NCI-H2196 treated with DMSO at 0.1 percent for 48 hours (cell line): ENCODE measurements around the gene BRI3BP.
"Not testable (repeated sequence)": the region's sequence is repeated elsewhere in the genome, so short reads cannot be mapped to it uniquely, and the experiment has no call there.

ENCODE experiments used
- DNase-seq: peaks from one replicate; lab custom pipeline; 2025; ENCODE audit not compliant: unreplicated experiment; lab: John Stamatoyannopoulos, UW

BRI3BP gene

GRCh38 chr12:125065021-125065918 is 71.8 kb downstream of the BRI3BP start, which contains the start of gene AACS:
AACS (plus strand) TSS chr12:125065435; CDS start chr12:125065585, 150 bp downstream.
- peak; percentile 64 for DNase-seq

DNA sequence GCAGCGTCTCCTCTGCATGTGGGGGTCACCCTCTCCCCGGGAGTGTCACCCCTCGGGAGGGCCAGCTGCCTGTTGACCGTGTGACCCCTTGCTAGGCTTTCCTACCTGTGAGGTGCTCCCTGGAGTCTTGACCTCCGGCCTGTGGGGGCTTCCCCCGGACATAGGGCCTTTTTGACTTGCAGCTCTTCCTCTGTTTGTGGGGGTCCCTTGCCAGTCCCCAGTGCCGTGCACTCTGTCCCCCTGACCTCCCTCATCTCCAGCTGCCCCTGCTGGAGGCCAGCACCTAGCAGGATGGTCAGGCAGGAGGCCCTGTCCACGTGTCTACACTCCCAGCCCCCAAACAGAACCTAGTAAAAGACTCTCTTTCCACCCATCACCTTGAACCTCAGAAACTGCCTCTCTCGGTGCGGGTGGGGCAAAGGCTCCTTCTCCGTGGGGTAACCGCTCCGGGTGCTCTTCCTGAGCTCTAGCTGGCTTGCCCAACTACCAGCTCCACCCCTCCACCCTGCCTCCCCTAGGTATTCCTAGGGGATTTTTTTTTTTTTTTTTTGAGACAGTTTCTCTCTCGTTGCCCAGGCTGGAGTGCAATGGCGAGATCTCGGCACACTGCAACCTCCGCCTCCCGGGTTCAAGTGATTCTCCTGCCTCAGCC is 72.6 kb downstream of the BRI3BP start:
- DNase-seq: no peak

- no peak for DNase-seq
Observed at GRCh38 chr12:125068391-125068790, 74.9 kb downstream of the BRI3BP start.

DNA sequence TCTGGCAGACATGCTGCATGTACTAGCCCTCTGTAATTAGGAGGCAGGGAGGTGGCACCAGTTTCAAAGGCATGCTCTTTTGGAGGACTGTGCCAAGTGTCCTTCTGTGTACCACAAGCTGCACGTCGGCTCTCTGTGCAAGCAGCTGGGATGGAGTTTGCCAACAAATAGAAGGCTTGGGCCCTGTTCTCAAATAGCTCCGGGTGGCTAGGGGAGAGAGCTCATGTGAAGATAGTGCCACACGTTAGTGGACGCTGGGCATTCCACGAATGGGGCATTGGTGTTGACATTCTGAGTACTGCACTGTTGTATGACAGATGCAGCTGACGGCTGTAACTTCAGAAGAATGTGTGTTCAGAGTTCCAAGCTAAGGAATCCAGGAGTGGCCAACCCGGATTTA is 76.2 kb downstream of the BRI3BP start:
- DNase-seq: no peak

- DNase-seq: no peak
Observed at GRCh38 chr12:125070112-125070511, 76.7 kb downstream of the BRI3BP start.

DNA sequence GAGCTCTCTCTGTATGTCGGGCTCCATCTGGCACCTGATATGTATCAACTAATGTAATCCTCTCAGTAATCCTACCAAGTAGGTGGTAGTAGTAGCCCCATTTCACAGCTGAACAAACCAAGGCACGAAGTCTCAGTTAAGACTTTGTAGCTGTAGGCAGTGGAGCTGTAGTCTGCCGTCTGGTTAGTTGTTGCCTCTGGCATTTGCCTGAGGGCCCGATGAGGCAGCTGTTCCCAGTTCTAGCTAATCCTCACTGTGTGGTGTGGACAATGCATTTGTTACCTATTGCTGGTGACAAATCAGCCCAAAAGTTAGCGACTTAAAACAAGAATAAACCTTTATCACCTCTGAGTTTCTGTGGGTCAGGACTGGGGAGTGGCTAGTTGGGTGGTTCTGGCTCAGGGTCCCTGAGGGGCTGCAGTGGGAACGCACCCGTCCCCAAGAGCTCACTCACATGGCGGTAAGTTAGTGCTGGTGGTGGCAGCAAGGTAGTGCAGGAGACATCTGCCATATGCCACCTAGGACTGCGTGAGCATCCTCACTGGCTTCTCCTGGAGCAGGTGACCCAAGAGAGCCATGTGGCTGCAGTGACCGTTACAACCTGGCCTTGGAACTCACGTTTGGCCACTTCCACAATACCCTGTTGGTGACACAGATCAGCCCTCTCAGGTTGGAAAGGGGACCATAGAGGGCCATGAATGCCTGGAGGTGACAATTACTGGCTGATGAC is 77.4 kb downstream of the BRI3BP start:
- no peak for DNase-seq

DNA sequence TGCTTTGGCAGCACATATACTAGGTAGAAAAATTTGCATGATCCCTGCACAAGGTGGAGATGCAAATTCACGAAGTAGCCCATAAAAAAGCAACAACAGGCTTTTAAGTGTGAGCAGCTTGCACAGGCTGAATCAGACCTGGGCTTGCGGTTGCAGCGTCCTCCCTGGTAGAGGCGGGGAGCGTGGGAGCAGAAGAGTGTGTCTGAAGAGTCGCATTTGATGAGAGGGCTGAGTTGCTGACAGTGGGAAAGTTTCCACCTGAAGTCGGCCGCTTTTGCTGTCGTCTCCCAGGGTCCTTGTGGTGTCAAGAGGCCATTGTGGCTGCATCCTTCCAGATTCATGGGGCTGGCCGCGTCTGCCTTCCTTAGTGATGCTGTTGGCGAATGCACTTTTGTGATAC is 78.0 kb downstream of the BRI3BP start:
- no peak for DNase-seq

DNA sequence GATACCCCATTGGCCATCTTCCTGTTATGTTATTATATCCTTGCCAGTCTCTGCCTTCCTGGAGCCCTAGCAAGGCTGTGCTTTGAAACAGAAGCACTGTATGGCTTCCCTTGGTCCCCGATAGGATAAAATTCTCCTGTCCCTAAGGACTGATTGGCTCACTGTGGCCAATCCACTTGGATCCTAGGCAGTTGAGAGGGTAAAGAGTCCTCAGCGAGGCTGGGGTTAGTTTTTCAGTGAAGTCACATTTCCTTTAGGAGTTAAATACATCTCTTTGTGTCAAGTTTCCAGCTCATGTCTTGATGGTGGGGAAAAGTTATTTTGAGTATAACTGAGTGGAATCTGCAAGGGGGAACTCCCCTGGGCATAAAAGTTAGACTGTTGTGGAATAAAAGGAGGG is 79.1 kb downstream of the BRI3BP start:
- no peak for DNase-seq

- not testable (repeated sequence) for DNase-seq
Observed at GRCh38 chr12:125074294-125074693, 80.8 kb downstream of the BRI3BP start.

DNA sequence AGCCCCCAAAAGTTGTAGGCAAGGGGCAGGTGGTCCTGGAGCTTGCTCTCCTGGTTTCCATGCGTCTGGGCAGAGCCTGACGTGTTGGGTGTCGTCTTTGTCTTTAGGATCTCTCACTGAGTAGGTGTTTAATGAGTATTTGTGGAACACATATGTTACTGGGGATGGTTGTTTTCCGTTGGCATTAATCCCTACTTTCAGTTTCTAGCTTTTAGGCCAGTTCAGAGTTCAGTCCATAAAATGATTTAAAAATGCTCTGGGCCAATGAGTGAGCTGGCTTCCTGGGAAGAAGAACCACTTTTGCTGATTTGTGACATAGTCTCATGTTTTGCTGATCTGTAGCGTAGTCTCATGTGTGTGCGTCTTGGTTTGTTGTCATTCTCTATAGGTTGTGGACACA is 82.7 kb downstream of the BRI3BP start:
- no peak for DNase-seq

DNA sequence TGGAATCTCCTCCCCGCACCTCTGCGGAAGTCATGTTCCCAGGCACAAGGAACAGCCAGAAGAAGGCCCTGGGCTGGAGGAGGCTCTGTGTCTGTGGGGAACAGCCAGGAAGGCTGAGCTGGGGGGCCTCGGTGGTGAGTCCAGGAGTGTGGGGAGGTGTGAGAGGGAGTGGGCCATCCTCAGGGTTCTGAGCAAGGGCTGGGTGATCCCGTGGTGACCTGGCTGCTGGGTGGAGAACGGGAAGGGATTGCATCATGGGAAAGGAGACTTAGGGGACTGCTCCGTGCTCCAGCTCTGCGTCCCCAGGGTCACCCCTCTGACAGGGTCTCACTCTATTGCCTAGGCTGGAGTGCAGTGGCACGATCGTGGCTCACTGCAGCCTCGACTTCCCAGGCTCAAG is 85.6 kb downstream of the BRI3BP start:
- DNase-seq: no peak

DNA sequence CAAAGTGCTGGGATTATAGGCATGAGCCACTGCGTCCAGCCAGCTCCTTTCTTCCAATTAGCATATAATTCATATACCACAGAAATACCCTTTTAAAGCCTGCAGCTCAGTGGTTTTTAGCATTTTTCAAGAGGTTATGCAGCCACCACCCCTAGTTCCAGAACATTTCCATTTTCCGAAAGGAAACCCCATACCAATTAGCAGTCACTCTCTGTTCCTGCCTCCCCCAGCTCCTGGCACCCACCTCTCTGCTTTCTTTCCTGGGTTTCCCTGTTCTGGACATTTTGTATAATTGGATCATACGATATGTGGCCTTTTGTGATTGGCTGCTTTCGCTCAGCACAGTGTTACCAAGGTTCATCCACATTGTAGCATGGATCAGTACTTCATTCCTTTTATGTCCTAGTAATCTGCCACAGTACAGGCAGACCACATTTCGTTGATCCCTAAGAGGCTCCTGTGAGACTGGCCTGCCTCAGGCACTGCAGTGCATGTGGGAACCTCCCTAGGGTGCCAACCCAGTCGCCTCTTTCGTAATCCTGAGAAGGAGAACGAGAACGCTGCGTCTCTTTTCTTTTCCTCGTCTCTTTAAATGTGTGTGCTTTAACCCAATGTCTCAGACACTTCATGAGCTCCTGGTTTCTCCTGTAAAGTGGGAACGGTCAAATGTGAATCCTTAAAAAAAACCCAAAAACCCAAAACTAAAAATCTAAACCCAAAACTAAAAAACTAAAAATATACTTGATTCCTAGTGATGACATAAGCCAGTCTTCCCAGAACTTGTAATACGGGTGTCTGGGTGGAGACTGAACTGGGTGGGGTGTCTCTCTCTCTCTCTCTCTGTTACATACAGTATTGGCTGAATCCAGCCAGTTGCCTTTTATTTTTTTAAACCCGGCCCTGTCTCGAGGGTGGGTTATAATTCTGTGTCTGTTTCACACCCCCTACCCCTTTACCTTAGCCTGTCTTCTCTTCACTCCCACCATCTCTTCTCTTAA is 86.5 kb downstream of the BRI3BP start:
- DNase-seq: no peak
